Measurements from ENCODE around the gene MTUS2. TPM values are rescaled to one million over a fixed set of nuclear protein-coding genes. Genes with fewer than 3 reads are reported as not detected.

MTUS2 gene
- total and polyA plus RNA-seq, 2 donors (not counting 1 experiment from before 2014, with no cell fraction given): 0.06 TPM; not detected in 1

DNA sequence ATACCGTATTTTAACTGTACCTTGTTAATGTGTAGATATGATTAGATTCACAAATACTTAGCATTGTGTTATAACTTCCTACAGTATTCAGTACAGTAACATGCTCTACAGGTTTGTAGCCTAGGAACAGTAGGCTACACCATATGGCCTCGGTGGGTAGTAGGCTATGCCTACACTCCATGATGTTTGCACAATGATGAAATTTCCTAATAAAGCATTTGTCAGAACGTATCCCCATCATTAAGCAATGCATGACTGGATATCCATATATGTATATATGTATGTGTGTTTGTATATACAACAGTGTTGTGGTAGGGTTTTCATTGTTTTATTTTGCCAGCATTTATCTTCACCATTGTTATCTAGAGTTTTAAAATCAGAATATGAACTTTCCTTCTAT is 655.9 kb downstream of the MTUS2 start:
- TF ChIP-seq, protein P1, sequence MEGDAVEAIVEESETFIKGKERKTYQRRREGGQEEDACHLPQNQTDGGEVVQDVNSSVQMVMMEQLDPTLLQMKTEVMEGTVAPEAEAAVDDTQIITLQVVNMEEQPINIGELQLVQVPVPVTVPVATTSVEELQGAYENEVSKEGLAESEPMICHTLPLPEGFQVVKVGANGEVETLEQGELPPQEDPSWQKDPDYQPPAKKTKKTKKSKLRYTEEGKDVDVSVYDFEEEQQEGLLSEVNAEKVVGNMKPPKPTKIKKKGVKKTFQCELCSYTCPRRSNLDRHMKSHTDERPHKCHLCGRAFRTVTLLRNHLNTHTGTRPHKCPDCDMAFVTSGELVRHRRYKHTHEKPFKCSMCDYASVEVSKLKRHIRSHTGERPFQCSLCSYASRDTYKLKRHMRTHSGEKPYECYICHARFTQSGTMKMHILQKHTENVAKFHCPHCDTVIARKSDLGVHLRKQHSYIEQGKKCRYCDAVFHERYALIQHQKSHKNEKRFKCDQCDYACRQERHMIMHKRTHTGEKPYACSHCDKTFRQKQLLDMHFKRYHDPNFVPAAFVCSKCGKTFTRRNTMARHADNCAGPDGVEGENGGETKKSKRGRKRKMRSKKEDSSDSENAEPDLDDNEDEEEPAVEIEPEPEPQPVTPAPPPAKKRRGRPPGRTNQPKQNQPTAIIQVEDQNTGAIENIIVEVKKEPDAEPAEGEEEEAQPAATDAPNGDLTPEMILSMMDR (conservative IDR thresholded peaks at IDR 0.05 in 1 of 2, IDR thresholded peaks at IDR 0.05 in 1 of 2; ENCODE audit: low read depth in 1 of 2, low read length in 2 of 2): no peak
- TF ChIP-seq EZH2 (IDR thresholded peaks at IDR 0.05; ENCODE audit: low read length, missing control alignments): no peak
- no peak overlapping the region for H3K4me2 ChIP-seq (ENCODE audit: extremely low read depth, insufficient read depth, low read length)
- DNase-seq (ENCODE audit: low read depth in 2 of 2): peak in 1 of 2 donors; percentile 14

DNA sequence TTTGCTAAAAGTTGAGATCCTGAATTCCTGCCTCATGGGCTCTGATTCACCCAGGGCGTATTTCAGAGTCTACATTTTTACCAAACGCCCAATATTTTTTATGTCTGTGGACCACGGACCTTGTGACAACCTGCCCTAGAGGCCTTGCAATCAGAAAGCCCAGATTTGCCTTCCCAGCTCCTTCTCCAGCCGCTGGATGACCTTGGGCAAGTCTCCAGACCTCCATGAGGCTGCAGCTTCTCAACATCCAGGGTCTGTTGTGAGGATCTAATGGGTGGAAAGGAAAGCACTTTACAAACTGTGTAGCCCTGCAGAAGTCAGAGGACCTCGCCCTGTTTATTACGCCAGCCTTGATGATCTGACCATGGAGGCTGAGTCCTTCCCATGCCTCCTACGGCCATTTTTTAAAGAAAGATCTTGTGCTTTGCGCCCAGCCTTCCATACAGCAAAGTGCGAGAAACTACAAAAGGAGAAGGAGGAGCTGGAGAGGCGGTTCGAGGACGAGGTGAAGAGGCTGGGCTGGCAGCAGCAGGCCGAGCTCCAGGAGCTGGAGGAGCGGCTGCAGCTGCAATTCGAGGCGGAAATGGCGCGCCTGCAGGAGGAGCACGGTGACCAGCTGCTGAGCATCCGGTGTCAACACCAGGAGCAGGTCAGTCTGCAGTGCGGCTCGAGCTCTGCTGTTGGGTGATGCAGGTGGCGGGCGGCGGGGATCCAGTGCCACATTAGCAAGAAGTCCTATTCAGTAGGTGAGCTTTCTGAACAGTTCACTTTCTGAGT is 659.8 kb downstream of the MTUS2 start:
- Histone ChIP-seq H3K9me3 (ENCODE audit: control insufficient read depth, insufficient read depth, low read depth, low read length) (no peaks in the 10 kb centered on the region), H4K20me1 (ENCODE audit: control insufficient read depth, extremely low read depth, insufficient read depth, low read length) (no peaks in the 10 kb centered on the region), H3K27ac (ENCODE audit: insufficient read depth, low read length) (no peak overlapping the region), H3K36me3 (ENCODE audit: control insufficient read depth, insufficient read depth, low read length) (no peaks in the 10 kb centered on the region), H3K9ac (ENCODE audit: insufficient read depth, low read length) (no peak overlapping the region), H3K4me1 (ENCODE audit: control insufficient read depth, extremely low read depth, insufficient read depth, low read length) (no peaks in the 10 kb centered on the region), H3K4me2 (ENCODE audit: extremely low read depth, insufficient read depth, low read length) (no peak overlapping the region), H3K4me3 (replicated peaks in 1 of 4; ENCODE audit: control extremely low read depth in 1 of 4, insufficient read depth in 1 of 4, low read depth in 3 of 4, low read length in 4 of 4) (no peak overlapping the region), H3K27me3 (ENCODE audit: control insufficient read depth, insufficient read depth, low read length) (peaks cover 7% of the 10 kb centered on the region), H3K79me2 (ENCODE audit: control insufficient read depth, insufficient read depth, low read length) (no peaks in the 10 kb centered on the region), H2AFZ (ENCODE audit: low read length) (no peak overlapping the region)
- peak in 1 of 2 donors; percentile 14 for DNase-seq (ENCODE audit: low read depth in 2 of 2)
- no peak for TF ChIP-seq EZH2 (IDR thresholded peaks at IDR 0.05; ENCODE audit: low read length, missing control alignments)
- TF ChIP-seq, protein P1 (conservative IDR thresholded peaks at IDR 0.05 in 1 of 2, IDR thresholded peaks at IDR 0.05 in 1 of 2; ENCODE audit: low read depth in 1 of 2, low read length in 2 of 2): no peak

More for the DNA sequence above, 655.9 kb downstream of the MTUS2 start:
- H3K27ac ChIP-seq (ENCODE audit: insufficient read depth, low read length): no peak overlapping the region
- no peaks in the 10 kb centered on the region for H3K36me3 ChIP-seq (ENCODE audit: control insufficient read depth, insufficient read depth, low read length)
- H3K9ac ChIP-seq (ENCODE audit: insufficient read depth, low read length): no peak overlapping the region
- H3K4me3 ChIP-seq (replicated peaks in 1 of 4; ENCODE audit: control extremely low read depth in 1 of 4, insufficient read depth in 1 of 4, low read depth in 3 of 4, low read length in 4 of 4): no peak overlapping the region
- no peaks in the 10 kb centered on the region for H3K9me3 ChIP-seq (ENCODE audit: control insufficient read depth, insufficient read depth, low read depth, low read length)
- H4K20me1 ChIP-seq (ENCODE audit: control insufficient read depth, extremely low read depth, insufficient read depth, low read length): no peaks in the 10 kb centered on the region
- H3K79me2 ChIP-seq (ENCODE audit: control insufficient read depth, insufficient read depth, low read length): no peaks in the 10 kb centered on the region
- no peak overlapping the region for H2AFZ ChIP-seq (ENCODE audit: low read length)
- H3K4me1 ChIP-seq (ENCODE audit: control insufficient read depth, extremely low read depth, insufficient read depth, low read length): no peaks in the 10 kb centered on the region
- H3K27me3 ChIP-seq (ENCODE audit: control insufficient read depth, insufficient read depth, low read length): peaks cover 7% of the 10 kb centered on the region

DNA sequence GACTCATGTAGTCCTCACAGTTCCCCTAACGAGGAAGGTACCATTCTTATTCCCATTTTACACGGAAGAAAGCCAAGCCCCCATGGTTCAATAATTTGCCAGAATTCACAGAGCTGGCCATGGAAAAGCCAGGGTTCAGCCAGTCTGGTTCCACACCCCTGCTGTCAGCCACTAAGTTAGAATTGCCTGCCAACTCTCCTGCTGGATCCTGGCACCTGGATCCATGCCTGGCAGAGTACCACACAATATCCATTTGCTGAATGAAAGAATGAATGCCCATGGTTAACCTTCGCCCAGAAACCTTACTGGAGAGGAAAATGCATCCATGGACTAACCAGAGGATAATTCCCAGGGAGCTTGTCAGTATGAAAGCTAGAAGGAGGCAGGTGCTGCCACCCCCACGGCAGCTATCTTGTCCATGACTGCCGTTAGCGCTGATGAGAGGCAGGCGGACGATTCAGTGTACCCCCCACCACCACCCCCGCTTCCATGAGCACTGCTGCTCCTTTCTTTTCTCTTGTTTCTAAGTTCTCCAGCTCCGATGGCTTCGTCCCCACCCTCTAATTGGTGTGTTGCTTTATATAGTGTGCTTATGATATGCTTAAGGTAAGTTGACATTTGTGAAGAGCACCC is 660.9 kb downstream of the MTUS2 start:
- H3K79me2 ChIP-seq (ENCODE audit: control insufficient read depth, insufficient read depth, low read length): no peaks in the 10 kb centered on the region
- no peak overlapping the region for H3K4me2 ChIP-seq (ENCODE audit: extremely low read depth, insufficient read depth, low read length)
- H3K27me3 ChIP-seq (ENCODE audit: control insufficient read depth, insufficient read depth, low read length): peaks cover 7% of the 10 kb centered on the region
- no peaks in the 10 kb centered on the region for H4K20me1 ChIP-seq (ENCODE audit: control insufficient read depth, extremely low read depth, insufficient read depth, low read length)
- no peaks in the 10 kb centered on the region for H3K4me1 ChIP-seq (ENCODE audit: control insufficient read depth, extremely low read depth, insufficient read depth, low read length)
- no peak for TF ChIP-seq EZH2 (IDR thresholded peaks at IDR 0.05; ENCODE audit: low read length, missing control alignments)
- TF ChIP-seq, protein P1 (conservative IDR thresholded peaks at IDR 0.05 in 1 of 2, IDR thresholded peaks at IDR 0.05 in 1 of 2; ENCODE audit: low read depth in 1 of 2, low read length in 2 of 2): no peak
- H3K27ac ChIP-seq (ENCODE audit: insufficient read depth, low read length): no peak overlapping the region
- H3K9ac ChIP-seq (ENCODE audit: insufficient read depth, low read length): no peak overlapping the region
- no peaks in the 10 kb centered on the region for H3K9me3 ChIP-seq (ENCODE audit: control insufficient read depth, insufficient read depth, low read depth, low read length)
- no peak for DNase-seq (ENCODE audit: low read depth in 2 of 2)
- no peak overlapping the region for H2AFZ ChIP-seq (ENCODE audit: low read length)
- no peaks in the 10 kb centered on the region for H3K36me3 ChIP-seq (ENCODE audit: control insufficient read depth, insufficient read depth, low read length)
- H3K4me3 ChIP-seq (replicated peaks in 1 of 4; ENCODE audit: control extremely low read depth in 1 of 4, insufficient read depth in 1 of 4, low read depth in 3 of 4, low read length in 4 of 4): no peak overlapping the region
